Esophagus muscularis mucosa (tissue), 4 donors: Measurements from ENCODE around the gene CLIP4.

Source experiments
- CTCF ChIP-seq, 3 experiments: fragments of 200-600 bp in 2 of 3; fragments of 450-650 bp in 1 of 3; sonication (generic) in 2 of 3; IDR thresholded peaks; one replicate each; pipeline ENCODE4 v1.5.1; 2017 to 2019; ENCODE audit warnings: antibody characterized with exemption in 3 of 3, mild to moderate bottlenecking in 2 of 3, moderate library complexity in 1 of 3
- EP300 ChIP-seq: sonication (generic); formaldehyde crosslinking; IDR thresholded peaks from one replicate; pipeline ENCODE4 v1.6.1; 2017; ENCODE audit warnings: antibody characterized with exemption
- POLR2A ChIP-seq: fragments of 450-650 bp; IDR thresholded peaks from one replicate; pipeline ENCODE4 v1.6.1; 2017; ENCODE audit warnings: antibody characterized with exemption, moderate library complexity, mild to moderate bottlenecking, low read depth
- POLR2AphosphoS5 ChIP-seq, 2 donors: sonication (generic); formaldehyde crosslinking; IDR thresholded peaks; one replicate each; pipeline ENCODE4 v1.6.1; 2017; ENCODE audit warnings: antibody characterized with exemption in 2 of 2

- TF ChIP-seq CTCF (IDR thresholded peaks at IDR 0.05) (no peak), EP300 (no peak), POLR2A (no peak), POLR2AphosphoS5 (IDR thresholded peaks at IDR 0.05) (no peak)
Observed at GRCh38 chr2:29174937-29175336, 59.7 kb downstream of the CLIP4 start.
